Memory B cell (primary cell): Measurements from ENCODE around the gene SH2B3.
A peak's percentile ranks its signal among the peaks of the same experiment; 100 is the strongest.
"Not testable (repeated sequence)": the region's sequence is repeated elsewhere in the genome, so short reads cannot be mapped to it uniquely, and the experiment has no call there.

Experiments
- ATAC-seq: fragments of 150-1000 bp; cut with Tn5 transposase; 2 replicates; pipeline ENCODE4 v1.10.0; 2021; ENCODE audit warnings: low read depth, mild to moderate bottlenecking, moderate library complexity
- DNase-seq, 2 donors: peaks; one replicate each; pipeline ENCODE4 v3.0.0; 2022; ENCODE audit warnings: low spot score in 2 of 2
- H3K27ac Mint-ChIP-seq: one replicate; pipeline ENCODE4 v1.8.0; 2022; ENCODE audit warnings: mild to moderate bottlenecking, moderate library complexity, mixed read lengths
- H3K27me3 Mint-ChIP-seq: one replicate; pipeline ENCODE4 v1.8.0; 2022; ENCODE audit warnings: mixed read lengths
- H3K36me3 Mint-ChIP-seq: one replicate; pipeline ENCODE4 v1.8.0; 2022; ENCODE audit warnings: mild to moderate bottlenecking, mixed read lengths
- H3K4me1 Mint-ChIP-seq: one replicate; pipeline ENCODE4 v1.8.0; 2022; ENCODE audit warnings: mixed read lengths
- H3K4me3 Mint-ChIP-seq: one replicate; pipeline ENCODE4 v1.8.0; 2022; ENCODE audit warnings: mild to moderate bottlenecking, moderate library complexity, mixed read lengths
- H3K9me3 Mint-ChIP-seq: one replicate; pipeline ENCODE4 v1.8.0; 2022; ENCODE audit warnings: mixed read lengths

The SH2B3 gene

GRCh38 chr12:111368788-111369495 lies 36.8 kb upstream of the SH2B3 start, which contains the start of gene PHETA1:
TSS of gene PHETA1 (minus strand) at chr12:111369095. CDS start at chr12:111363427, 5,668 bp downstream.
- peak; percentile 91 for ATAC-seq
- DNase-seq: peak; percentile 43 to 63
- H3K4me3 Mint-ChIP-seq: peak within 1 kb of the TSS; percentile 87
- peaks cover 5% of the 10 kb centered on the region for H3K27me3 Mint-ChIP-seq
- H3K36me3 Mint-ChIP-seq: peaks cover 2% of the 10 kb centered on the region
- H3K9me3 Mint-ChIP-seq: no peaks in the 10 kb centered on the region
- H3K4me1 Mint-ChIP-seq: peaks cover 12% of the 10 kb centered on the region
- H3K27ac Mint-ChIP-seq: peak within 1 kb of the TSS; percentile 50

GRCh38 chr12:111369496-111370220 lies 36.1 kb upstream of the SH2B3 start:
- peaks cover 5% of the 10 kb centered on the region for H3K27me3 Mint-ChIP-seq
- H3K4me3 Mint-ChIP-seq: peak overlapping the region; percentile 87
- DNase-seq (no peak), ATAC-seq (no peak)
- peaks cover 12% of the 10 kb centered on the region for H3K4me1 Mint-ChIP-seq
- H3K9me3 Mint-ChIP-seq: no peaks in the 10 kb centered on the region
- peaks cover 2% of the 10 kb centered on the region for H3K36me3 Mint-ChIP-seq
- H3K27ac Mint-ChIP-seq: no peak overlapping the region

GRCh38 chr12:111373231-111373630 lies 32.5 kb upstream of the SH2B3 start:
- not testable (repeated sequence) for ATAC-seq, H3K4me1 Mint-ChIP-seq, H3K27me3 Mint-ChIP-seq, H3K4me3 Mint-ChIP-seq, DNase-seq, H3K36me3 Mint-ChIP-seq, H3K27ac Mint-ChIP-seq, H3K9me3 Mint-ChIP-seq

GRCh38 chr12:111377440-111377839 lies 28.3 kb upstream of the SH2B3 start:
- Mint-ChIP-seq H3K36me3 (no peaks in the 10 kb centered on the region), H3K4me1 (no peaks in the 10 kb centered on the region), H3K27me3 (peaks cover 9% of the 10 kb centered on the region), H3K27ac (no peak overlapping the region), H3K9me3 (no peaks in the 10 kb centered on the region), H3K4me3 (no peak overlapping the region)
- DNase-seq (no peak), ATAC-seq (no peak)

- ATAC-seq (no peak), DNase-seq (no peak)
- Mint-ChIP-seq H3K36me3 (no peaks in the 10 kb centered on the region), H3K27me3 (peaks cover 6% of the 10 kb centered on the region), H3K27ac (no peak overlapping the region), H3K4me3 (no peak overlapping the region), H3K9me3 (no peaks in the 10 kb centered on the region), H3K4me1 (no peaks in the 10 kb centered on the region)
Measured at GRCh38 chr12:111379942-111380554, 25.7 kb upstream of the SH2B3 start.

GRCh38 chr12:111384596-111384995 lies 21.1 kb upstream of the SH2B3 start:
- no peaks in the 10 kb centered on the region for H3K36me3 Mint-ChIP-seq
- H3K9me3 Mint-ChIP-seq: no peaks in the 10 kb centered on the region
- no peak for DNase-seq
- no peak for ATAC-seq
- peaks cover 9% of the 10 kb centered on the region for H3K27me3 Mint-ChIP-seq
- H3K4me1 Mint-ChIP-seq: peaks cover 5% of the 10 kb centered on the region
- H3K27ac Mint-ChIP-seq: no peak overlapping the region
- no peak overlapping the region for H3K4me3 Mint-ChIP-seq

- peaks cover 4% of the 10 kb centered on the region for H3K27me3 Mint-ChIP-seq
- H3K36me3 Mint-ChIP-seq: no peaks in the 10 kb centered on the region
- H3K4me1 Mint-ChIP-seq: peaks cover 8% of the 10 kb centered on the region
- DNase-seq: no peak
- H3K27ac Mint-ChIP-seq: no peak overlapping the region
- H3K4me3 Mint-ChIP-seq: no peak overlapping the region
- no peak for ATAC-seq
- no peaks in the 10 kb centered on the region for H3K9me3 Mint-ChIP-seq
Measured at GRCh38 chr12:111386885-111387284, 18.8 kb upstream of the SH2B3 start.

GRCh38 chr12:111387747-111388323 lies 17.9 kb upstream of the SH2B3 start:
- DNase-seq (no peak), ATAC-seq (no peak)
- peaks cover 8% of the 10 kb centered on the region for H3K4me1 Mint-ChIP-seq
- no peaks in the 10 kb centered on the region for H3K36me3 Mint-ChIP-seq
- H3K27me3 Mint-ChIP-seq: peaks cover 3% of the 10 kb centered on the region
- H3K9me3 Mint-ChIP-seq: no peaks in the 10 kb centered on the region
- H3K4me3 Mint-ChIP-seq: no peak overlapping the region
- no peak overlapping the region for H3K27ac Mint-ChIP-seq

- Mint-ChIP-seq H3K9me3 (no peaks in the 10 kb centered on the region), H3K27ac (no peak overlapping the region), H3K4me3 (peak overlapping the region; percentile 69), H3K36me3 (no peaks in the 10 kb centered on the region), H3K27me3 (peaks cover 3% of the 10 kb centered on the region), H3K4me1 (peaks cover 8% of the 10 kb centered on the region)
- no peak for DNase-seq
- peak; percentile 90 for ATAC-seq
Measured at GRCh38 chr12:111389635-111390034, 16.1 kb upstream of the SH2B3 start.

GRCh38 chr12:111390910-111391309 lies 14.8 kb upstream of the SH2B3 start:
- H3K4me3 Mint-ChIP-seq: no peak overlapping the region
- no peak overlapping the region for H3K27ac Mint-ChIP-seq
- no peaks in the 10 kb centered on the region for H3K9me3 Mint-ChIP-seq
- no peak for ATAC-seq
- H3K4me1 Mint-ChIP-seq: peaks cover 8% of the 10 kb centered on the region
- DNase-seq: no peak
- H3K36me3 Mint-ChIP-seq: no peaks in the 10 kb centered on the region
- peaks cover 3% of the 10 kb centered on the region for H3K27me3 Mint-ChIP-seq

GRCh38 chr12:111393700-111394300 lies 11.9 kb upstream of the SH2B3 start:
- H3K27me3 Mint-ChIP-seq: no peaks in the 10 kb centered on the region
- H3K4me3 Mint-ChIP-seq: no peak overlapping the region
- DNase-seq (no peak), ATAC-seq (no peak)
- H3K4me1 Mint-ChIP-seq: peaks cover 15% of the 10 kb centered on the region
- H3K27ac Mint-ChIP-seq: no peak overlapping the region
- H3K9me3 Mint-ChIP-seq: no peaks in the 10 kb centered on the region
- H3K36me3 Mint-ChIP-seq: no peaks in the 10 kb centered on the region

- no peaks in the 10 kb centered on the region for H3K36me3 Mint-ChIP-seq
- no peak for ATAC-seq
Measured at GRCh38 chr12:111394480-111394879, 11.2 kb upstream of the SH2B3 start.

GRCh38 chr12:111395336-111396187 lies 10.2 kb upstream of the SH2B3 start:
- Mint-ChIP-seq H3K9me3 (no peaks in the 10 kb centered on the region), H3K36me3 (no peaks in the 10 kb centered on the region), H3K4me3 (no peak overlapping the region), H3K27ac (no peak overlapping the region), H3K4me1 (peaks cover 22% of the 10 kb centered on the region), H3K27me3 (no peaks in the 10 kb centered on the region)
- ATAC-seq: no peak
- DNase-seq: no peak

More at GRCh38 chr12:111394480-111394879, 11.2 kb upstream of the SH2B3 start:
- no peak for DNase-seq
- H3K27me3 Mint-ChIP-seq: no peaks in the 10 kb centered on the region
- peaks cover 17% of the 10 kb centered on the region for H3K4me1 Mint-ChIP-seq
- H3K4me3 Mint-ChIP-seq: no peak overlapping the region
- no peak overlapping the region for H3K27ac Mint-ChIP-seq
- H3K9me3 Mint-ChIP-seq: no peaks in the 10 kb centered on the region
